Measurements from ENCODE around the gene PIP5K1C.

PIP5K1C gene

GRCh38 chr19:3625996-3626472, 74.2 kb downstream of the PIP5K1C start:
- no peak for DNase-seq (ENCODE audit: low read depth in 2 of 2)

GRCh38 chr19:3623716-3624115, 76.6 kb downstream of the PIP5K1C start:
- no peak for DNase-seq (ENCODE audit: low read depth in 2 of 2)

GRCh38 chr19:3622224-3622623, 78.0 kb downstream of the PIP5K1C start:
- no peak for DNase-seq (ENCODE audit: low read depth in 2 of 2)

GRCh38 chr19:3621689-3622088, 78.6 kb downstream of the PIP5K1C start:
- DNase-seq (ENCODE audit: low read depth in 2 of 2) = no peak

- no peak for DNase-seq (ENCODE audit: low read depth in 2 of 2)
These were observed 79.3 kb downstream of the PIP5K1C start for GRCh38 chr19:3620817-3621547.

GRCh38 chr19:3620145-3620816, 80.0 kb downstream of the PIP5K1C start:
- no peak for DNase-seq (ENCODE audit: low read depth in 2 of 2)

- no peak for DNase-seq (ENCODE audit: low read depth in 2 of 2)
These were observed 80.6 kb downstream of the PIP5K1C start for GRCh38 chr19:3619631-3620012.

- no peak for DNase-seq (ENCODE audit: low read depth in 2 of 2)
These were observed 81.2 kb downstream of the PIP5K1C start for GRCh38 chr19:3618811-3619630.

- DNase-seq (ENCODE audit: low read depth in 2 of 2) = peak; percentile 21 to 27
These were observed 82.0 kb downstream of the PIP5K1C start for GRCh38 chr19:3618144-3618810.

- DNase-seq (ENCODE audit: low read depth in 2 of 2) = no peak
These were observed 82.8 kb downstream of the PIP5K1C start for GRCh38 chr19:3617463-3617862.

GRCh38 chr19:3615524-3616135, 84.6 kb downstream of the PIP5K1C start:
- no peak for DNase-seq (ENCODE audit: low read depth in 2 of 2)

GRCh38 chr19:3614858-3615505, 85.3 kb downstream of the PIP5K1C start:
- DNase-seq (ENCODE audit: low read depth in 2 of 2) = no peak

- no peak for DNase-seq (ENCODE audit: low read depth in 2 of 2)
These were observed 86.2 kb downstream of the PIP5K1C start for GRCh38 chr19:3613818-3614661.

GRCh38 chr19:3612901-3613741, 87.1 kb downstream of the PIP5K1C start:
- DNase-seq (ENCODE audit: low read depth in 2 of 2) = no peak

- DNase-seq (ENCODE audit: low read depth in 2 of 2) = no peak
These were observed 87.9 kb downstream of the PIP5K1C start for GRCh38 chr19:3612330-3612729.

GRCh38 chr19:3611841-3612240, 88.4 kb downstream of the PIP5K1C start:
- DNase-seq (ENCODE audit: low read depth in 2 of 2) = no peak

- DNase-seq (ENCODE audit: low read depth in 2 of 2) = no peak
These were observed 89.2 kb downstream of the PIP5K1C start for GRCh38 chr19:3610745-3611717.
